HepG2 (cell line): Measurements from ENCODE around the gene PUS3. TPM values are rescaled to one million over a fixed set of nuclear protein-coding genes. Genes with fewer than 3 reads are reported as not detected.

Experiments used
- BORCS8-MEF2B ChIP-seq: sonication (generic); formaldehyde crosslinking; IDR thresholded peaks from 2 replicates; pipeline ENCODE4 v1.8.0; 2022; ENCODE audit warnings: mild to moderate bottlenecking, missing genetic modification reagents
- CEBPG ChIP-seq: IDR thresholded peaks from 2 replicates; pipeline ENCODE4 v1.6.1; 2016
- CHCHD3 ChIP-seq: sonication (generic); formaldehyde crosslinking; IDR thresholded peaks from 2 replicates; pipeline ENCODE4 v1.8.0; 2022; ENCODE audit warnings: mild to moderate bottlenecking, missing genetic modification reagents, moderate library complexity
- HMG20A ChIP-seq: IDR thresholded peaks from 2 replicates; pipeline ENCODE4 v1.6.1; 2016; ENCODE audit warnings: borderline replicate concordance
- HNF4A ChIP-seq: sonication (generic); formaldehyde crosslinking; IDR thresholded peaks from 2 replicates; pipeline ENCODE4 v1.4.0; 2020; ENCODE audit warnings: missing genetic modification reagents
- MBD4 ChIP-seq: IDR thresholded peaks from 2 replicates; pipeline ENCODE4 v1.6.1; 2012; ENCODE audit warnings: low read length, inconsistent platforms, borderline replicate concordance
- PATZ1 ChIP-seq: sonication (generic); formaldehyde crosslinking; IDR thresholded peaks from 2 replicates; pipeline ENCODE4 v1.4.0; 2020; ENCODE audit warnings: missing genetic modification reagents
- PITX1 ChIP-seq: sonication (generic); formaldehyde crosslinking; IDR thresholded peaks from 2 replicates; pipeline ENCODE4 v1.5.1; 2020; ENCODE audit warnings: mild to moderate bottlenecking, missing genetic modification reagents
- RAD21 ChIP-seq: fragments of 450-650 bp; formaldehyde crosslinking; IDR thresholded peaks from 2 replicates; pipeline ENCODE4 v1.5.0; 2020; ENCODE audit warnings: mild to moderate bottlenecking
- RARA ChIP-seq: IDR thresholded peaks from 2 replicates; pipeline ENCODE4 v1.6.1; 2016; ENCODE audit warnings: missing genetic modification reagents, missing compliant biosample characterization
- TBX2 ChIP-seq: sonication (generic); formaldehyde crosslinking; IDR thresholded peaks from 2 replicates; pipeline ENCODE4 v1.5.0; 2020; ENCODE audit warnings: missing genetic modification reagents, mild to moderate bottlenecking, borderline replicate concordance
- TBX3 ChIP-seq: fragments of 450-650 bp; IDR thresholded peaks from 2 replicates; pipeline ENCODE4 v1.6.1; 2017; ENCODE audit warnings: antibody characterized with exemption, mild to moderate bottlenecking, inconsistent platforms, borderline replicate concordance
- TFE3 ChIP-seq: IDR thresholded peaks from 2 replicates; pipeline ENCODE4 v1.6.1; 2016
- ZNF598 ChIP-seq: sonication (generic); formaldehyde crosslinking; IDR thresholded peaks from 2 replicates; pipeline ENCODE4 v1.5.1; 2020; ENCODE audit warnings: mild to moderate bottlenecking, missing genetic modification reagents, borderline replicate concordance
- ZNF605 ChIP-seq: sonication (generic); formaldehyde crosslinking; IDR thresholded peaks from 2 replicates; pipeline ENCODE4 v1.8.0; 2022; ENCODE audit warnings: mild to moderate bottlenecking, missing genetic modification reagents
- ZNF614 ChIP-seq: IDR thresholded peaks from 2 replicates; pipeline ENCODE4 v1.6.1; 2018; ENCODE audit warnings: missing biosample characterization, missing genetic modification reagents, inconsistent platforms, borderline replicate concordance
- ZNF672 ChIP-seq: sonication (generic); formaldehyde crosslinking; IDR thresholded peaks from 2 replicates; pipeline ENCODE4 v1.8.1; 2022; ENCODE audit warnings: missing genetic modification reagents
- ZNF709 ChIP-seq: sonication (generic); formaldehyde crosslinking; IDR thresholded peaks from 2 replicates; pipeline ENCODE4 v1.5.0; 2020; ENCODE audit warnings: mild to moderate bottlenecking, missing genetic modification reagents
- ZNF83 ChIP-seq: sonication (generic); formaldehyde crosslinking; IDR thresholded peaks from 2 replicates; pipeline ENCODE4 v1.4.0; 2020; ENCODE audit warnings: missing genetic modification reagents, mild to moderate bottlenecking, borderline replicate concordance
- polyA plus RNA-seq, 8 experiments: library from polyadenylated mRNA; depleted of rRNA in 3 of 8; stranded (reverse) in 7 of 8; unstranded in 1 of 8; fragments of >200 nt; fragmentation: Illumina TruSeq in 4 of 8; extraction: Trizol in 4 of 8; gene quantifications; 2 replicates each; pipeline versions ENCODE4 v1.2.1 to v1.2.3, GENCODE V29; 2011 to 2016; ENCODE audit warnings: low read depth in 4 of 8, missing spikeins in 1 of 8, mixed read lengths in 1 of 8; ENCODE audit not compliant: insufficient read depth in 1 of 8
- total RNA-seq, 5 experiments: library from RNA; depleted of rRNA; stranded (reverse); fragments of >200 nt; fragmentation: Illumina TruSeq; extraction: Trizol; gene quantifications; 2 replicates each; pipeline ENCODE4 v1.2.3, GENCODE V29; 2016; ENCODE audit warnings: low read depth in 1 of 5
- TF ChIP-seq, protein P1 (sequence below): sonication (generic); formaldehyde crosslinking; IDR thresholded peaks from 2 replicates; pipeline ENCODE4 v1.9.0; 2021; ENCODE audit warnings: mild to moderate bottlenecking, missing genetic modification reagents

Gene PUS3
- total and polyA plus RNA-seq, 2 of the 13 experiments (the other 11 are each of a cell fraction or from before 2014, with no cell fraction given) = 6.0 to 18.2 TPM

DNA sequence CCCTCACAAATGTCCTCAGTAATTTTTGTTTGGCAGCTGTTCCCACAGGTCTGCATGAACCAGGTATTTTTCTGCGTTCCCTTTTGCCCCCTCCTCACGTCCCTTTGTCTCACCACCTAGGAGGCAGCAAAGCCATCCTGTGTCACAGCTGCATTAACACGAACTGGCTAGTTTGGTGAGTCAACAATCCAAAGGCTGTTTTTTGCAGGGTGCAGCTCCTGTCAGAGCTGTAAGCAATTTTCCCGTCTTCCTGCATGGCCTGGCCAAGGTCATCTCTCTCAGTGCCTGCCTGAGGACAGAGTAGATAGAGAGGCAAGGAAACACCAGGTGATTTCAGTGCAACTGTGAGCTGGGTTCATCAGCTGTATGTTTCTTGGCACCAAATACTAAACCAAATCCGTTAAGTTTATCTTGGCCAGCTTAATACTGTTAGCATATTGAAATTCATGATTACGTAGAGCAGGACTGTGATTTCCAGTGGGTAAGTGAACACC lies 22.3 kb upstream of the PUS3 start (continued):
- TF ChIP-seq CHCHD3 (no peak), ZNF83 (CRISPR knock-in tag) (no peak), RAD21 (CRISPR knock-in tag) (peak; percentile 28; the same call in 1 of the 2 replicates), ZNF614 (CRISPR knock-in tag) (peak; percentile 85; the same call in 1 of the 2 replicates), HMG20A (peak; percentile 69; the same call in 1 of the 2 replicates), TBX3 (no peak), TBX2 (CRISPR knock-in tag) (peak; percentile 79; the same call in 1 of the 2 replicates), ZNF672 (no peak), PITX1 (CRISPR knock-in tag) (peak; percentile 55; the same call in 1 of the 2 replicates), ZNF598 (0 out of 2 replicates have a peak, but pooled peaks have one; percentile 23), RARA (CRISPR knock-in tag) (peak; percentile 62), HNF4A (CRISPR knock-in tag) (peak; percentile 70), ZNF709 (CRISPR knock-in tag) (peak; percentile 27; the same call in 1 of the 2 replicates), CEBPG (CRISPR knock-in tag) (peak; percentile 56), ZNF605 (no peak), TFE3 (CRISPR knock-in tag) (no peak; the same call in 1 of the 2 replicates), PATZ1 (peak; percentile 52; the same call in 1 of the 2 replicates), MBD4 (no peak), BORCS8-MEF2B (peak; percentile 17; the same call in 1 of the 2 replicates)
- TF ChIP-seq, protein P1, sequence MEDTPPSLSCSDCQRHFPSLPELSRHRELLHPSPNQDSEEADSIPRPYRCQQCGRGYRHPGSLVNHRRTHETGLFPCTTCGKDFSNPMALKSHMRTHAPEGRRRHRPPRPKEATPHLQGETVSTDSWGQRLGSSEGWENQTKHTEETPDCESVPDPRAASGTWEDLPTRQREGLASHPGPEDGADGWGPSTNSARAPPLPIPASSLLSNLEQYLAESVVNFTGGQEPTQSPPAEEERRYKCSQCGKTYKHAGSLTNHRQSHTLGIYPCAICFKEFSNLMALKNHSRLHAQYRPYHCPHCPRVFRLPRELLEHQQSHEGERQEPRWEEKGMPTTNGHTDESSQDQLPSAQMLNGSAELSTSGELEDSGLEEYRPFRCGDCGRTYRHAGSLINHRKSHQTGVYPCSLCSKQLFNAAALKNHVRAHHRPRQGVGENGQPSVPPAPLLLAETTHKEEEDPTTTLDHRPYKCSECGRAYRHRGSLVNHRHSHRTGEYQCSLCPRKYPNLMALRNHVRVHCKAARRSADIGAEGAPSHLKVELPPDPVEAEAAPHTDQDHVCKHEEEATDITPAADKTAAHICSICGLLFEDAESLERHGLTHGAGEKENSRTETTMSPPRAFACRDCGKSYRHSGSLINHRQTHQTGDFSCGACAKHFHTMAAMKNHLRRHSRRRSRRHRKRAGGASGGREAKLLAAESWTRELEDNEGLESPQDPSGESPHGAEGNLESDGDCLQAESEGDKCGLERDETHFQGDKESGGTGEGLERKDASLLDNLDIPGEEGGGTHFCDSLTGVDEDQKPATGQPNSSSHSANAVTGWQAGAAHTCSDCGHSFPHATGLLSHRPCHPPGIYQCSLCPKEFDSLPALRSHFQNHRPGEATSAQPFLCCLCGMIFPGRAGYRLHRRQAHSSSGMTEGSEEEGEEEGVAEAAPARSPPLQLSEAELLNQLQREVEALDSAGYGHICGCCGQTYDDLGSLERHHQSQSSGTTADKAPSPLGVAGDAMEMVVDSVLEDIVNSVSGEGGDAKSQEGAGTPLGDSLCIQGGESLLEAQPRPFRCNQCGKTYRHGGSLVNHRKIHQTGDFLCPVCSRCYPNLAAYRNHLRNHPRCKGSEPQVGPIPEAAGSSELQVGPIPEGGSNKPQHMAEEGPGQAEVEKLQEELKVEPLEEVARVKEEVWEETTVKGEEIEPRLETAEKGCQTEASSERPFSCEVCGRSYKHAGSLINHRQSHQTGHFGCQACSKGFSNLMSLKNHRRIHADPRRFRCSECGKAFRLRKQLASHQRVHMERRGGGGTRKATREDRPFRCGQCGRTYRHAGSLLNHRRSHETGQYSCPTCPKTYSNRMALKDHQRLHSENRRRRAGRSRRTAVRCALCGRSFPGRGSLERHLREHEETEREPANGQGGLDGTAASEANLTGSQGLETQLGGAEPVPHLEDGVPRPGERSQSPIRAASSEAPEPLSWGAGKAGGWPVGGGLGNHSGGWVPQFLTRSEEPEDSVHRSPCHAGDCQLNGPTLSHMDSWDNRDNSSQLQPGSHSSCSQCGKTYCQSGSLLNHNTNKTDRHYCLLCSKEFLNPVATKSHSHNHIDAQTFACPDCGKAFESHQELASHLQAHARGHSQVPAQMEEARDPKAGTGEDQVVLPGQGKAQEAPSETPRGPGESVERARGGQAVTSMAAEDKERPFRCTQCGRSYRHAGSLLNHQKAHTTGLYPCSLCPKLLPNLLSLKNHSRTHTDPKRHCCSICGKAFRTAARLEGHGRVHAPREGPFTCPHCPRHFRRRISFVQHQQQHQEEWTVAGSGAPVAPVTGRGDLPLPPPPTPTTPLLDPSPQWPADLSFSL (CRISPR knock-in tag) = peak; percentile 79; the same call in 1 of the 2 replicates
